Lower lobe of right lung (tissue), 2 donors: ENCODE data around the gene CASP3. TPM values are rescaled to one million over a fixed set of nuclear protein-coding genes. Genes with fewer than 3 reads are reported as not detected.

Source experiments
- ATAC-seq, 2 donors: fragments of 200-7000 bp; cut with Tn5 transposase; one replicate each; pipeline ENCODE4 v1.9.1; 2020 to 2022; ENCODE audit warnings: mild to moderate bottlenecking in 2 of 2, moderate library complexity in 2 of 2
- DNase-seq: peaks from one replicate; pipeline ENCODE4 v3.0.0-alpha.2; 2020
- H3K27ac ChIP-seq: fragments of 200-600 bp; one replicate; pipeline ENCODE4 v1.8.0; 2022
- H3K27me3 ChIP-seq: fragments of 200-600 bp; one replicate; pipeline ENCODE4 v1.8.0; 2022; ENCODE audit warnings: low read depth
- H3K36me3 ChIP-seq: fragments of 200-600 bp; one replicate; pipeline ENCODE4 v1.8.0; 2022; ENCODE audit warnings: mild to moderate bottlenecking
- H3K4me1 ChIP-seq: fragments of 200-600 bp; one replicate; pipeline ENCODE4 v1.8.0; 2022
- H3K4me3 ChIP-seq: fragments of 200-600 bp; one replicate; pipeline ENCODE4 v1.8.0; 2022; ENCODE audit warnings: mild to moderate bottlenecking
- H3K9me3 ChIP-seq: fragments of 200-600 bp; one replicate; pipeline ENCODE4 v1.8.0; 2022
- CTCF ChIP-seq: fragments of 200-600 bp; IDR thresholded peaks from one replicate; pipeline ENCODE4 v1.8.0; 2022; ENCODE audit warnings: antibody characterized with exemption, mild to moderate bottlenecking
- intact Hi-C: fragments of 100-400 bp; cut with DNase I; formaldehyde crosslinking; loops from one replicate; pipeline ENCODE4 v1.11.0; 2022
- total RNA-seq: library from RNA; stranded (reverse); fragmentation: NEBNext Ultra II Directional; extraction: Animal tissue kit (Norgen Biotek cat#: 25700); gene quantifications from one replicate; pipeline ENCODE4 v1.2.1, GENCODE V29; 2021
- donor health status: DM: no; HTN: yes; CAD: no; lungs with severe emphysema.

The CASP3 gene
- total RNA-seq, 1 donor from 2014 or later: 17.8 TPM

DNA sequence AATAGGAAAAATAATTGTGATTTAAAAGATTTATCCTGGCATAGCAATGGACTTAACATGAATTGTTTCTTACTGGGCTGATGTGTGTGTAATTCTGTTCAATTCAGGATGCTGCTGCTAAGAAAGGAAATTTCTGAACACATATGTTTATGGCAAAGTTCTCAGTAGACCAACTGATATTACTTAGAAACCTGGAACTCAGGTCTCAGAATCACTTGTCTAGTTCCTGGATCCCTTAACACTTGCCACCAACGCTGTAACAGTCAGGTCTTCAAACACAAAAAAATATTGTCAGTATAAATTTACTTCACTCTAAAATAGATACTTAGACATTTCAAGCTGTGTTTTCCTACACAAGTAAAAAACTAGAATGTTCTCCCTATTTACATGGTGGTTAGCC lies 5.5 kb downstream of the CASP3 start:
- Histone ChIP-seq H3K36me3 (peaks cover 22% of the 10 kb centered on the region), H3K4me3 (no peak overlapping the region), H3K27ac (no peak overlapping the region), H3K27me3 (no peaks in the 10 kb centered on the region), H3K9me3 (no peaks in the 10 kb centered on the region), H3K4me1 (peaks cover 34% of the 10 kb centered on the region)
- DNase-seq (no peak), ATAC-seq (no peak)
- intact Hi-C loops: no loop called here
- TF ChIP-seq CTCF: no peak

DNA sequence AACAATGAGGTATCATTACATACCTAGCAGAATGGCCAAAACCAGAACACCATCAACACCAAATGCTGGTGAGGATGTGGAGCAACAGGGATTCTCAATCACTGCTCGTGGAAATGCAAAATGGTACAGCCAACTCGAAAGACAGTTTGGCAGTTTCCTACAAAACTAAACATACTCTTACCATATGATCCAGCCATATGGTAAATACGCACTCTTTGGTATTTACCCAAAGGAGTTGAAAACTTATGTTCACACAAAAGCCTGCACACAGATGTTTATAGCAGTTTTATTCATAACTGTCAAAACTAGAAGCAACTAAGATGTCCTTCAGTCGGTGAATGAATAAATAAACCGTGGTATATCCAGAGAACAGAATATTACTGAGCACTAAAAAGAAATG lies 7.8 kb downstream of the CASP3 start:
- Histone ChIP-seq H3K9me3 (no peaks in the 10 kb centered on the region), H3K4me1 (peaks cover 16% of the 10 kb centered on the region), H3K27me3 (no peaks in the 10 kb centered on the region), H3K27ac (no peak overlapping the region), H3K36me3 (peaks cover 40% of the 10 kb centered on the region), H3K4me3 (no peak overlapping the region)
- intact Hi-C loops: no loop called here
- no peak for TF ChIP-seq CTCF
- no peak for DNase-seq
- ATAC-seq: no peak

DNA sequence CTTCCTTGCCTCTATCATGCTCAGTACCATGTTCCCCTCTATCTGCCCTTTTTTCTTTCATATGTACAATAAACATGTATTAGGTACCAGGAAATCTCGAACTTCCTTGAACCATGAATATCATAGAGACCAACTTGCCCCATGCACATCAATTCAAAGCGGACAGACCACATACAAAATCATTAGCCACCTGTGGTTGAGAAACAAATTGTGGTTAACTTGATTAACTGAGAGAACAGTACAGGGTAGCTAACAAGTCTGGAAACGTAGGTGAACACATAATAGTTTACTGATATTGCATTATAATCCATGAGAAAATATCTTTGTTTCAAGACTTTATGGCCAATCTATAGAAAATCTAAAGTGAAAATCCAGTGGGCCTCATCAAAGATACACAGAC lies 8.2 kb downstream of the CASP3 start:
- no peaks in the 10 kb centered on the region for H3K27me3 ChIP-seq
- no peak overlapping the region for H3K4me3 ChIP-seq
- TF ChIP-seq CTCF: no peak
- peaks cover 12% of the 10 kb centered on the region for H3K4me1 ChIP-seq
- intact Hi-C loops: no loop called here
- DNase-seq: no peak
- no peak overlapping the region for H3K27ac ChIP-seq
- ATAC-seq: no peak
- no peaks in the 10 kb centered on the region for H3K9me3 ChIP-seq
- H3K36me3 ChIP-seq: peaks cover 44% of the 10 kb centered on the region

GRCh38 chr4:184636897-184637296 lies 12.3 kb downstream of the CASP3 start:
- H3K27ac ChIP-seq: no peak overlapping the region
- no peak for DNase-seq
- no peak for TF ChIP-seq CTCF
- intact Hi-C loops: no loop called here
- no peak for ATAC-seq
- H3K4me1 ChIP-seq: no peaks in the 10 kb centered on the region
- H3K9me3 ChIP-seq: no peaks in the 10 kb centered on the region
- H3K27me3 ChIP-seq: no peaks in the 10 kb centered on the region
- H3K4me3 ChIP-seq: no peak overlapping the region
- peaks cover 61% of the 10 kb centered on the region for H3K36me3 ChIP-seq

- no peak overlapping the region for H3K27ac ChIP-seq
- H3K4me1 ChIP-seq: no peaks in the 10 kb centered on the region
- H3K4me3 ChIP-seq: no peak overlapping the region
- intact Hi-C loops: no loop called here
- no peaks in the 10 kb centered on the region for H3K9me3 ChIP-seq
- no peaks in the 10 kb centered on the region for H3K27me3 ChIP-seq
- peaks cover 65% of the 10 kb centered on the region for H3K36me3 ChIP-seq
- ATAC-seq: no peak
- no peak for TF ChIP-seq CTCF
- no peak for DNase-seq
These were observed 13.1 kb downstream of the CASP3 start for GRCh38 chr4:184636144-184636543.

- TF ChIP-seq CTCF: no peak
- peaks cover 72% of the 10 kb centered on the region for H3K36me3 ChIP-seq
These were observed 13.9 kb downstream of the CASP3 start for GRCh38 chr4:184635381-184635780.

More at GRCh38 chr4:184635381-184635780, 13.9 kb downstream of the CASP3 start:
- Histone ChIP-seq H3K9me3 (no peaks in the 10 kb centered on the region), H3K4me3 (no peak overlapping the region), H3K4me1 (no peaks in the 10 kb centered on the region), H3K27me3 (no peaks in the 10 kb centered on the region), H3K27ac (no peak overlapping the region)
- intact Hi-C loops: no loop called here
- no peak for DNase-seq
- no peak for ATAC-seq
